HS-5 (cell line): ENCODE measurements around the gene KLHL29.

Source experiments
- DNase-seq: peaks from one replicate; pipeline ENCODE4 v3.0.0-alpha.2; 2012; ENCODE audit warnings: low read depth

KLHL29 gene

DNA sequence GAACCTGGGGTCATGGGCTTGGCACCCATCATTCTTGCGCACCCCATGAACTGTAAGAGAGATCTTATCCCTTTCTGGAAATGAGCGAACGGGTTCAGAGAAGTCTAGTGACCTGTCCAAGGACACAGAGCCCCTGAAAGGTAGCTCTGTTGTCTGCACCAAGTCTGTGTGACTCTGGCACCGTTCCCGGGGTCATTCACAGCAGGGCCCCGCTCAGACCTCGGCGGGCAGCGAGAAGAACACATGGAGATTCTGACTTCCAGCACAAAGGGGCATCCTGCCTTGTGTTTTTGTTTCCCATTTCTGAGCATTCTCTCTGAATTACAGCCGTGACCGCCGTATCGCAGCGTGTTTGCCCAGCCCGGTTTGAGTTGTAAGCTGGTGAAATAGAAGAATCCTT lies 231.7 kb downstream of the KLHL29 start:
- DNase-seq = no peak

DNA sequence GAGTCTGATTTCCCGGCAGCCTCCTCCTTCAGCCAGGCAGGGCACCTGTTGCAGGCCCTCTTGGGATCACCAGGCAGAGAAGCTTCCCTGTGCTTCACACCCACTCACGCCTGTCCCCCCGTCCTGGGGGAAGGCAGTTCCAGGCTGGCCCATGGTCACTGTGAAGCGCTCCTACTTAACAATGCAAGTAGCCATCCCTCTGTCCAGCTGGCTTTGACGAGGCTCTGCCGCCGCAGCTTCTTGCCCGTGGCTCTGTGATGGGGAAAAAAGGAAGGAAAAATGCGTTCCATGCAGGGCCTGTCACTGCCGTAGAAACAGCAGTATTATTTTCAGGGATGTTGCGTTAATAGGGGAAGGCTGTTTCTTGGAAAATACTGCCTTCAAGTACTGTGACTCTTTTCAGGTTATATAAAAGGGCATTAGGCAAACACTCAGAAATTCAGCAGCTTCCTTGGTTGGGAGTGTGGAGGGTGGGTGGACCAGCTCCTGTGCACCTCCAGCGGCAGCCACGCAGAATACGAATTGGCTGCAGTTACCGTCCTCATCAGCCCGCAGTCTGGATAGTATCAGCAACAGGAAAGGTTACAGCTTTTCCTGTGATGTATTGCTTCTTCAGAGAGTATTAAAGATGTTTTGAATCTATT lies 232.3 kb downstream of the KLHL29 start:
- no peak for DNase-seq

DNA sequence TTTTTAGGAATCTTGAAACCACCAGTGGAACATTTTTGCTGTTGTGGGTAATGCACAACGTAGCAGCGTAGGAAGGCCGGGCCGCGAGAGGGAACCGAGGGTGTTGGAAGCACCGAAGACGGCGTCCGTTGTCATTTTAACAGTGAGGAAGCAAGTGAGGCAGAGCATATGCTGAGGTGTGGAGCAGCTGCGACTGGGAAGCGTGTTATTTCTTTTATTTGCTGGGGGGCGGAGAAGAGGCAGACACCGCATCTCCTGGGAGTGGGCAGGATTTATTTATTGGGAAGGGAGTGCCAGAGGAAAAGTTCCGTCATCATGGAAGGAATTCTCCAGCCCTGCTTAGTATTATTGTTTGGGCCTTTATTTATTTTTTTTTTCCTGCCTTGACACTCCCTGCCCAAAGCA lies 232.8 kb downstream of the KLHL29 start:
- DNase-seq = no peak

DNA sequence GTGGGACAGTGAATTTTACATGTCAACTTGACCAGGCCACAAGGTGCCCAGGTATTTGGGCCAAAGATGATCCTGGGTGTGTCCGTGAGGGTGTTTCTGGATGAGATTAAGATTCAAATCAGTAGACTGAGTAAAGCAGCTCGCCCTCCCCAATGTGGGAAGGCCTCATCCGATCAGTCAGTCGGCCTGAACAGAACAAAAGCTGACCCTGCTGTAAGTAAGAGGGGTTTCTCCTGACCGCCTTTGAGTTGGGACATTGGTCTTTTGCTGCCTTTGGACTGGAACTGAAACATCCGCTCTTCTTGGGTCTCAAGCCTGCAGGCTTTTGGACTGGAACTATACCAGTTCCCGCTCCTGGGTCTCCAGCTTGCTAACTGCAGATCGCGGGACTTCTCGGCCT lies 233.3 kb downstream of the KLHL29 start:
- no peak for DNase-seq

DNA sequence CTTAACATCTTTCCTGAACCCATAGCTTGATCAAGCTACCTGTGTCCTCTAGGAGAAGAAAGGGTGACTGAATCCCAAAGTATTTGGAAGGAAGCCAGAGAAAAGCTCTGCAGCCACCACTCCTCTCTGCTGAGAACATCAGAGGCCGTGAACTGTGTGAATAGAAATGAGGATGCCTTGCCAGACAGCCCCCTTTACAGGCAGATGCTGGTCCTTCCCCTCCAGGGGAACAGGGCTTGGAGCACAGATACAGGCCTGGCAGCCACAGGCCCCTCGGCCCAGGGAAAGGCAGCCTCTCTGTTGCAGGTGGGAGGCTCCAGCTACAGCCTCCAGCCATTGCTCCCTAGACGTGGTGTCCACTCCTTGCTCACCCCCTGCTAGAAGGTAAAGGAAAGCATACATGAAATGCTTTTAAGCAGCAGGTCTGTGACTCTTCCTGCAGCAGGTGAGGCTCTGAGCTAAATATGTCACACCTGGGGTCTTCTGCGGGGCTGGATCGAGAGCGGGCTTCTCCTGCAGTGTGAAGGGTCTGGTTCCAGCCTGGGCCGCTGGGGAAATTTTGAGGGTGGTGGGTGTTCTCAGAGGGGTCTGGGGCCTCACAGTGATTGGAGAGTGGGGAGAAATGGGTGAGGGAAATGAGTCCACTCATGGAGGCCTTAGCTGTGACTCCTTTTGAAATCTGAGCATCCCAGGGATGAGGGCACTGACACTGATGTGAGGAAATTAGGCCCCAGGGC lies 234.0 kb downstream of the KLHL29 start:
- DNase-seq = no peak

DNA sequence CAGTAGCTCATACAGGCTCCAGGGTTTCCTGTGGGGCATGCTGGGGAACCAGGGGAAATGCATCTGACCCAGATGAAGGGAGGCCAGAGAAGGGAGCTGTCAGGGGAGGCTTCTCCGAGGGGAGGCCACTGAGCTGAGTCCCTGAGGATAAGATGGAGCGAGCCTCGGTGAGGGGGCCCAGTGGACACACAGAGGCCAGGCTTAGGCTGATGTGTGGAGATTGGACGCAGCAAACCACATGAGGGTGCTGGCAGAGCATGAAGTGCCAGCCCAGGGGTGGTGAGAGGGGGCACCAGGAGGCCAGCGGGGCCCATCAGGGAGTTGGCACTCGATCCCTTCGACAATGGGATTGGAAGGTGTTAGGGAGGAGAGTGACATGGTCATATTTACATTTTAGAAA lies 235.0 kb downstream of the KLHL29 start:
- DNase-seq = no peak

DNA sequence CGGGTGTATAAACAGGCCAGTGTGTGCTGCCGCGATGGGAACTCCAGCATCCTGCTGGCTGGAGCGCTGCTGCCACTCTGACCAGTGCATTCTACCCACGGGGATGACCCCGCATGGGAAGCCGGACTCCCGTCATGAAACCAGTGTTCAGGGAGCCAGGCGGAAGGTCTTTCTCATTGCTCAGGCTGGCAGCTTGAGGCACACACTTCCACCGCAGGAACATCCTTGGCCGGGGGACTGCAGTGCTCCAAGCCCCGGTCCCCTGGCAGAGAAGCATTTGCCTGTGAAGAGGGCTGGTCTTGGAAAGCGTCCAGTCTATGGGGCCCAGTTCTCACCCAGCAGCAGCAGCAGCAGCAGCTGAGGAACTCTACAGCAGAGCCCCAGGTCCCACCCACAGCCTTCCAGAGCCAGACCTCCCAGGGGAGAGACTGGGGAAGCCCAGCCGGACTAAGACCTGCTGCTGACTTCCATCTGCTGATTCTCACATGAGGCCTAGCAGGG lies 235.9 kb downstream of the KLHL29 start:
- DNase-seq = no peak

DNA sequence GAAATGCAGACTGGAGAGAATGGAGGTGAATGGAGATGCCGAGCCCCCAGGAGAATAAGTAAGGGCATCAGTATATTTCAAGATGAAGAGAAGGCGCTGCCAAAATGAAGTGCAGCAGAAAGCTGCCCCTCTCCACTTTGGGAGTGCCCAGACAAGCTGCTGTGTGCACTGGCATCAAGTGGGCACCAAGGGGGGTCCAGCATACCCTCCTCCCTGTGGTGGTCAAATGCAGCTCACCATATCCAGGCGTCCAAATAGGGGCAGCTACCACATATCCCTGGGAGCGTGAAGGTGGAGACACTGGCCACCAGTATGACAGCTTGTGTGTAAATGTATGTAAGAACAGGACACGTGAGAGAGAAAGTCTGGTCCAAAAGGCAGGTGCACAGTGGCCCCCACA lies 236.6 kb downstream of the KLHL29 start:
- no peak for DNase-seq

DNA sequence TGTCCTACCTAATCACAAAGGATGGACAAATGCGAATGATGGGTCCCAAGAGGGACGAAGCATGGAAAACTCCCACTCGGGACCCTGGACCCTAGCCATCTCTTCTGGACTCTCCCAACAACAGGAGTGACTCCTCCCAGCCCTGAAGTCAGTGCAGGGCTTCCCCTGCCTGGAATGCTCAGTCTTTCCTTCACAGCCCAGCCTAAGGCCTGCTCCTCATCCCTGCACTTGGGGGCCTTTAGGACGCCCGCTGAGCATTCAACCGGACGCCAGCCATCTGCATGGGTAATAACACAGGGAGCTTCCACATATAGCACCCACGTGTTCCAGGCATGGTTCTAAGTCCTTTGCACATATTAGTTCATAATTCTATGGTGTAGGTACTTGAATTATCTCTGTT lies 237.5 kb downstream of the KLHL29 start:
- no peak for DNase-seq

DNA sequence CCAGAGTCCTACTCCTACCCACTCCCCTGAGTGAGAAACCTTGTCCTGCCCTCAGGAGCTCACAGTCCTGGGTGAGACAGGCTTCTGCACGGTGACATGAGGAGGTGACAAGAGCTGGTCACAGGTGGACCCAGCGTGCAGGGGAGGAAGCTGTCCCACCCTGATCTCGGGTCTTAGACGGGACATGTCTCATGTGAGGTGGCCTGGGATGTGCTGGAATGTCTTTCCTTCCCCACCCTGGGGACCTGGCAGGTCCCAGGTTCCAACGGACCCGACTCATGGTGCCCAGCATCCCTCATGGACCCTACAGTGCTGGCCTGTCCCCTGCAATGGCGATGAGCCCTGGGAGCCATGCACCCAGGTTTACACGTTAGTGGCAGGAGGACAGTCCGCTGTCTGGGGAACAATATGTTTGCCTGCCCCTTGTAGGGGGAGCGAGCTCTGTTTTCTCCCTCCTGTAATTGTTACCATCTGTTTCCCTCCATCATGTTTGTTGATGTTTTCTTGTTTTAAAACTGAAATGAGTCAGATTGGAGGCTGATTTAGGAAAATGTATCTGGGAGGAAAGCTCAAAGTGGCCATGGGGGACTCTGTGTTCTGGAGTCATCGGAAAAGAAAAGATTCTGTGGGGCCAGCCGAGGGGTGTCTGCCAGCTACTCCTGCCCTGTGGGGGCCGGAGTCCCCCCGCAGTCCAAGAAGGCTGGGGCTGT lies 238.1 kb downstream of the KLHL29 start:
- DNase-seq = no peak

DNA sequence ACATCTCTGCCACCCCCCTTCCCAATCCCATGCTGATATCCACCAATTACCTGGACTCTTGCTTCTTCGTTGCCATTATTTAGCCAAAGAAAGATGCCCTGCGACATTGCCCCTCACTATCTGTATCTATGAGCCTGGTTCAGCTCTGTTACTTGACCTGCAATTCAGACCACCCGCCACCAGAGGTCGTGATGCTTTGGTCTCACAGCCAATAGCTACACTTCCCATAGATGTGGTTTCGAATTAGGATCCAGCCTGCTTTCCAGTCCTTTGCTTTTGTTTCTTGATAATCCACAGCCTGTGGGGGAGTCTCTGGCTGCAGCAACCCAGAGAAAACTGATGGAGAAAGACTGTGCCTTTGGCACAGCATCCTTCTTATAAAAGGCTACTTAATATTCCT lies 239.4 kb downstream of the KLHL29 start:
- no peak for DNase-seq

DNA sequence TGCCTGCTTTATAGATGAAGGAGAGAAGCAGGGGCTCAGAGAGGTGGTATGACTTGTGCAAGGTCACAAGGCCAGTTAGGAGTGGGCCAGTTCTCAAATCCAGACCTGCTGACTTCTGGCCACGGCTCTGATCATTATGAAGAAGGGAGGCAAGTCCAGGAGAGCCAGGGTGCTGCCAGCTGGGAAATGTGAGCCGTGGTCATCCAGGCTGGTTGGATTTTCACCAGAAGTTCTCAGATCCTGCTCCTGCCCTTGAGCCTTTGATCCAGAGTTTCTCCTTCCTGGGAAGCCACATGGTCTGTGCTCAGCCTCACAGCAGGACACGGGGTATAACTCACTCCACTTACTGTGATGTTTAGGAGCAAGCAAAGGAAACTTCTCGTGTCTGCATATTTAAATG lies 239.9 kb downstream of the KLHL29 start:
- DNase-seq = no peak

DNA sequence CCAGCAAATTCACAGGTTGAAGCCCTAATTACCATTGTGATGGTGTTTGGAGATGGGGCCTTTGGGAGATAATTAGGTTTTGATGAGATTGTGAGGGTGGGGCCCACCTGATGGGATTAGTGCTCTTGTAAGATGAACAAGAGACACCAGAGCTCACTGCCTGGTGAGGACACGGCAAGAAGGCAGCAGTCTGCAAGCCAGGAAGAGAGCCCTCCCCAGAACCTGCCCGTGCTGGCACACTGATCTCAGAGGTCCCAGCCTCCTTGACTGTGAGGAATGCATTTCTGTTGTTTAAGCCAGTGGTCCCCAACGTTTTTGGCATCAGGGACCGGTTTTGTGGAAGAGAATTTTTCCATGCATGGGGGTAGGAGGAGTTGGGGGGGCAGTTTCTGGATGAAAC lies 240.7 kb downstream of the KLHL29 start:
- DNase-seq = no peak

DNA sequence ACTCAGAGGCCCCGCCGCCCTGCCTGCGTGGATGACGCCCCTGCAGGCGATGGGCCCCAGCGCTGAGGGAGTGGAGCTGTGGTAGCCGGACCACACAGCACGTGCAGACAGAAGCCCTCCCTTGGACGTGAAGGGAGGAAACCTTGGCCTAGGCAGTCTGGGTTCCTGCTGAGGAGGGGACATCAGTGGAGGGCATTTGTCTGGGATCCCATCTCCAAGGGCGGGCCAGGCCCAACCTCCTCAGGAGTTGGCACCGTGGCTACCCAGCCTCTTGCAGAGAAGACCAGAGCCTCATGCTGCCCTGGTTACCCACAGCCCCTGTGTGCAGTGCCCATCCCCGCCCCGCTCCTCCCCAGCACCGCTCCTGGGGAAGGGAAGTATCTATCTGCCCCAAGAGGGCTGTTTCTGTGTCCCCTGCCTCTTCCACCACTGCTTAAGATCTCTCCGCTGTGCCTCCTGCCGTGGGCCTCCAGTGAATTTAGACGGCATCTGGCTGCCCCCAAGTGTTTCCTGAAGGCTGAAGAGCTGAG lies 241.8 kb downstream of the KLHL29 start:
- DNase-seq = no peak

DNA sequence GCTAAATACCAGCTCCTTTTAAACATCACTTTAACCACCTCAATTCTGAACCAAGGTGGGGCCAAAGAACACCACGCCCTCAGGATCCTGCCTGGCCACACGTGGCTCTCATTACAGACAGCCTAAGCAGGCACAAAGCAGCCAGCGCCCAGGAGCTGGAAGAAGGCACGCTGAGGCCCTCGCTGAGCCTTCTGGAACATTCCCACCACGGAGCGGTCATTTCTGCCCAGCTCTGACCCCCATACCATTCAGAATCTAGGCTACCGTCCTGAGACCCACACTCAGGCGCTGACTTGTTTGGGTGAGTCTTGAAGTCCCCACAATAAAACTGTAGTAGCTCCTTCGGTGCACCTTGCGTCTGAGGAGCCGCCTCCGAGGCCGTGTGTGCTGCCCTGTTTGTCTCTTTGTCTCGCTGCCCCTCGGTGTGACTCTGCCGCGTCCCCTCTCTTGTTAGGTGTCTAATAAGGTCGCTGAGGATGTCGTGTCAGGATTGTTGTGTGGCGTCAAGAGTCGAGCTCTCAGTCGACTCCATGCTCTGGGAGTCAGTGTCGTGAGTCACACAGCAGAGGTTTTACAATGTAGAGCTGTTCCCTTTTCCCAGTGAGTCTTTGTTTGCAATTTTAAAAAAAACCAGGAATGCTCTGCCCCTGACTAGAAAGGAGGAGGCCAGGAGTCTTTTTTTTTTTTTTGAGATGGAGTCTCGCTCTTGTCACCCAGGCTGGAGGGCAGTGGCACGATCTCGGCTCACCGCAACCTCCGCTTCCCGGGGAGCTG lies 242.4 kb downstream of the KLHL29 start:
- no peak for DNase-seq

DNA sequence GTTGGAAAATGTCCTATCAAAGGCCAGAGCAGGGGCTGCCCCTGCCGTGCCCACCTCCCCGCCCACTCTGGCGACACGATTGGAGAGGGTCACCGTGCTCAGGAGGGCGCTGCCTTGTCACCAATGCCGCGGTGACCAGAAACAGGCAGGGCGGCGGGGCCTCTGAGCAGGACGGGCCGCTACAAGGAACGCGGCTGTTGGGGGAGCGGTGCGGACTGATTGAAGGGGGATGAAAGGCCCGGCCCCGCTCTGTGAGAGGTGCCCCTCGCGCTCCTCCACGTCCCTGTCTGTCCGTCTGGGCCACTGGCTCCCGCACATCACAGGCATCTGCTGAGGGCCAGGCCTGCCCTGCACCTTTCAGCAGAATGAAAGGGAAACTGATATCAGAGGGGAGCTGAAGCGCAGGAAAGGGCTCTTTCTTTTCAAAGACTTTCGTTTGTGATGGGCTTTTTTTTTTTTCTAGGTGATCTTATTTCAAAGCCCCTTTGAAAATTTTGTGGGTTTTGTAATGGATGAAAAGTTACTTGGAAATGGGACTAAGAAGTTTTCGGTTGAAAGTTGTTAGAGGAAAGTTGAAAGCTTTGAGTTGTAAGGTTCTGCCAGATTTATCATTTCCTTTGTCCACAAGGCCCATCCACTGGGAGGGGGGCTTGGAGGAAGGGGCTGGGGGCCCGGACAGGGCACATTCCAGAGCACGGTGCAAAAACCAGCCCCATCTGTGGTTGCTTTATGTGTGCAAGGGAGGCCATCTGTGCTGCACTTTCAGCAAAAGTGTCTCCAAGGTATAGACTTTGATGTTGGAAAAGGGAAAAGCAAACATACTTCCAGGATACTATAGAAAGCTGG lies 244.2 kb downstream of the KLHL29 start:
- no peak for DNase-seq

DNA sequence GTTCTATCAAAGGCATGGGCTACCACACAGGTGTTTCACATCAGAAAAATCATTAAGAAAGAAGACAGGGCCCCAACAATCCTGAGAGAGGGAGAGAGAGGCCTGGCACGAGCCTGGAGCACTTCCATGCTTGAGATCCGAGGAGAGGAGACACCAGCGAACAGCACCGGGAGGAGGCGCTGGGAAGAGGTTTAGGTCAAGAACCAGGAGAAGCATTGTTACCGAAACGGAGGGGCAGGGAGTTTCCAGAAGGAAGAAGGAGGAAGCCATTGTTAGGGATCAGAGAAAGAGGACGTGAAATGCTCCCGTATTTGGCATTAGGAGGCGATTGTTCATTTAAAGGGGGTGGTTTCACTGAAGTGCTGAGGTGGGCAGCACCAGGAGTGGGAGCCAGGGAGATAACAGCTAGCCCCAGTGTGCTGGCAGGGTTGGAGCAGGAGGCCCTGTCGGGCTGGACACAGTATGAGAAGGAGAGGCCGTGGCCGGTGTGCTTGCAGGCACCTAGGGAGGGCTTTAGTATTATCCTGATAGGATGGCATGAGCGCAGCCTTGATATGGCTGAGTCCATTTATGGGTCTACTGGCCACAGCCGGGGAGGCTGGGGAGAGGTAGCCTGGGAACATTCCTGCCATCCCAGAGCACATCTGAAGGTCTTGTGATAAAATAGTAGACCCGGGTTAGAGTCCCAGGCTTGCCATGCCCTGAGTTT lies 244.9 kb downstream of the KLHL29 start:
- DNase-seq = no peak

DNA sequence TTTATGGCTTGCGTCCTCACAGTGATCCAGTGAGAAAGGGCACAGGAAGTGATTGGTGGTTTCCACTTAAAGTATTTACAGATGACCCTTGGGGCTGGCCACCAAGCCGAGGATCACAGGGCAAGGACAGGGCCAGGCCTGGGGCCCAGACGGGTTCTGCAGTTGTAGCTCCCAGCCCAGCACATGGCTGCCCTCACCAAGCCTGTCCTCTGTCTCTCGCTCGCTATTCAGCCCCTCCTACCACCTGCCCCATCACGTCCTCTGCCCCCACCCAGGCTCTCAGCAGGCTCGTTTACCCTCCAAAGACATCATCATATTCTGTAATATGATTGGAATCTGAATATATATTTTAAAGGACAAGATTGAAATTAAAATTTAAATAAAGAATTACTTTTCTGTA lies 246.0 kb downstream of the KLHL29 start:
- DNase-seq = no peak

DNA sequence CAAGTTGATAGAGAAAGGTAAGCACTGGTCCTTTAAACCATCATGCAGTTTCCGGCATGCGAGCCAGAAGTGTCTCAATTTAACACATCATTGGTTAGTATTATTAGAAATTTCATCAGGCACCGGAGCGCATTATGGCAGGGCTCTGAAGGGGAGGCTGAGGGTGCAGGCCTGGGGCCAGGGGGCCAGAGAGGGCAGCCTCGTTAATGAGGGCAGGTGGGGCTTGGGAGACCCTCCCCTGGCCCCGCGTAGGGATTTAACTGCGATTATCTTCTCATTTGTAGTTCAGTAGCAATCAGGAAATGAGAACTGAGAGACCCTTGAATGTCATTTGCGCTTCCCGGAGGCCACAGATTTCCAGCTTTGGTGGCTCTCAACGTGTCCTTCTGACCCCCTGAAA lies 246.4 kb downstream of the KLHL29 start:
- no peak for DNase-seq

DNA sequence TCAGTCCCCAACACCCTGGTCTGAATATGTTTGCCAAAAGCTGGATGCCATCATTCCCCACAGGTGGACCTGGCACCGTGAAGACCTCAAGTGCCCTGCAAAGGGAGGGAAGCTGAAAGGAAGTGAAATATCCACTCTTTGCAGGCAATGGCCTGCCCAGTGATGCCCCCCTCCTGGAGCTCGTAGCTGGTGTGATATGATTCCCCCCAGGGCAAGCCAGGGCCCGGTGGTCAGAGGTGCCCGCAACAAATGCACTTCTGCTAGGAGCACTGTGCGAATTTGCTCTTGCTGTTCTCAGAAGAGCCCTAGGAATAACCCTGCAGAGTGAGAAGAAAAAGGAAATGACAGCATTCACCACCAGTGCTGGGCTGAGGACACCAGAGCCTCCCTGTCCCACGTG lies 247.4 kb downstream of the KLHL29 start:
- no peak for DNase-seq
